NT2/D1 (cell line): ENCODE measurements around the gene SARM1.

Experiments used
- SUZ12 ChIP-seq: IDR thresholded peaks from 2 replicates; pipeline ENCODE4 v1.6.1; 2011; ENCODE audit not compliant: insufficient read length, insufficient read depth; ENCODE audit errors: extremely low read depth
- YY1 ChIP-seq: IDR thresholded peaks from 2 replicates; pipeline ENCODE4 v1.6.1; 2011; ENCODE audit not compliant: insufficient read length, insufficient read depth
- ZNF274 ChIP-seq: IDR thresholded peaks from 2 replicates; pipeline ENCODE4 v1.6.1; 2011; ENCODE audit warnings: mild to moderate bottlenecking, low read depth, low read length

GRCh38 chr17:28443901-28444638 lies 72.6 kb downstream of the SARM1 start:
- TF ChIP-seq SUZ12 (no peak), ZNF274 (no peak), YY1 (no peak)
